ENCODE measurements around the gene A1CF. TPM values are rescaled to one million over a fixed set of nuclear protein-coding genes. Genes with fewer than 3 reads are reported as not detected.

The A1CF gene
- polyA plus RNA-seq, 3 donors: not detected

DNA sequence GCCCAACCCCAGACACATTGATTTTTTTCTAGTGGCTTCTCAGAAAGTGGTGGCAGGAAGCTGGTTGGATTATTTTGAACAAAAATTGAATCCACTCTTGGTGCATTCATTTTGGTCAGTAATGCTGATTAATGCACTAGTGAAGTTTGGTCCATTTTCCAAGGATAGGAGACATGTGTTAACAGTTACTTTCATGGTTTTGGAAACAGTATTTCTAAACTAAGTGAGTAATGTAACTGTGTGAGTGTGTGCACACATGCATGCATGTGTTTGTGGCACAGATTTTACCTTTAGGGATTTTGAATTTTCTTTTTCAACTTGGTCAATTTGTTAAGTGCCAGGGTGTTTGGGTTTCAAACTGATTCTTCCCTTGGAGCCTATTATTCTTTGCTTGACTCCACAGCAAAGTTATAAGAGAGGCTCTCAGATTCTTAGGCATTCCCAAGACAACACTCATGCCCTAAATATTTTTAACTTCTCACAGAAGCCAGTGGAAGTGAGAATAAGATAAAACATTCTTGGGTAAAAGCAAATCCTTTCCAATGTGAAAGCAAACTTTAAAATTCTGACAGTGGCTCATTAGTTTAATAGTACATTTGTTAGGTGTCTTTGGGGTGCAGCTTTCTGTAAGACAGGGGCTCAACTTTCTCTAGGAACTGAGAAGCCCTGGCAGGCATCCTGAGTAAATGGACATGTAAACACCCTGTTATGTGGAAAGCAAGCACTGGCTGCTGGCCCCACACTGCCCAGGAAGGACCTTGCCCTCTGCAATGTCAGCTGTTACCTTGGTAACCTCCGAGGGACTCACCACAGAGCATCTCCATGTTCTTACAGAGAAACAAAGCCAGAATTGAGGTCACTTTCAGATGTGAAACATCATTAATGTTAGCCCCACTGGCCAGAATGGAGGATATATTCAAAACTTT is 77.3 kb downstream of the A1CF start:
- Histone ChIP-seq H3K9ac (ENCODE audit: insufficient read depth, low read length, poor library complexity, severe bottlenecking) (no peak overlapping the region), H3K4me2 (replicated peaks; ENCODE audit: extremely low read depth, low read length, poor library complexity, severe bottlenecking) (no peak overlapping the region), H3K27me3 (ENCODE audit: control insufficient read depth in 2 of 2, insufficient read depth in 2 of 2, low read length in 2 of 2) (peaks cover 0 to 2% of the 10 kb centered on the region in 2 donors), H3K36me3 (replicated peaks in 1 of 2; ENCODE audit: control insufficient read depth in 1 of 2, insufficient read depth in 2 of 2, low read length in 2 of 2) (no peaks in the 10 kb centered on the region), H3K4me1 (ENCODE audit: control insufficient read depth in 1 of 2, insufficient read depth in 2 of 2, low read length in 2 of 2) (no peaks in the 10 kb centered on the region), H3K4me3 (replicated peaks in 1 of 3; ENCODE audit: low read depth in 2 of 3, low read length in 3 of 3) (no peak overlapping the region), H3K27ac (ENCODE audit: low read depth in 1 of 2, low read length in 2 of 2) (no peak overlapping the region), H3K79me2 (ENCODE audit: insufficient read depth, low read length) (no peaks in the 10 kb centered on the region), H3K9me3 (replicated peaks in 1 of 2; ENCODE audit: control insufficient read depth in 1 of 2, insufficient read depth in 1 of 2, low read length in 2 of 2) (no peaks in the 10 kb centered on the region), H4K20me1 (ENCODE audit: insufficient read depth, low read length) (no peaks in the 10 kb centered on the region), H2AFZ (ENCODE audit: insufficient read depth, low read depth, low read length, poor library complexity, severe bottlenecking) (no peak overlapping the region)
- H3K9me3 Mint-ChIP-seq: no peaks in the 10 kb centered on the region
- no peaks in the 10 kb centered on the region for H3K36me3 Mint-ChIP-seq
- H3K27me3 Mint-ChIP-seq (ENCODE audit: low read depth in 3 of 3): peaks cover 2 to 8% (median 2%) of the 10 kb centered on the region in 3 donors
- intact Hi-C loops (cut with micrococcal nuclease): no loop called here
- TF ChIP-seq, protein P1, sequence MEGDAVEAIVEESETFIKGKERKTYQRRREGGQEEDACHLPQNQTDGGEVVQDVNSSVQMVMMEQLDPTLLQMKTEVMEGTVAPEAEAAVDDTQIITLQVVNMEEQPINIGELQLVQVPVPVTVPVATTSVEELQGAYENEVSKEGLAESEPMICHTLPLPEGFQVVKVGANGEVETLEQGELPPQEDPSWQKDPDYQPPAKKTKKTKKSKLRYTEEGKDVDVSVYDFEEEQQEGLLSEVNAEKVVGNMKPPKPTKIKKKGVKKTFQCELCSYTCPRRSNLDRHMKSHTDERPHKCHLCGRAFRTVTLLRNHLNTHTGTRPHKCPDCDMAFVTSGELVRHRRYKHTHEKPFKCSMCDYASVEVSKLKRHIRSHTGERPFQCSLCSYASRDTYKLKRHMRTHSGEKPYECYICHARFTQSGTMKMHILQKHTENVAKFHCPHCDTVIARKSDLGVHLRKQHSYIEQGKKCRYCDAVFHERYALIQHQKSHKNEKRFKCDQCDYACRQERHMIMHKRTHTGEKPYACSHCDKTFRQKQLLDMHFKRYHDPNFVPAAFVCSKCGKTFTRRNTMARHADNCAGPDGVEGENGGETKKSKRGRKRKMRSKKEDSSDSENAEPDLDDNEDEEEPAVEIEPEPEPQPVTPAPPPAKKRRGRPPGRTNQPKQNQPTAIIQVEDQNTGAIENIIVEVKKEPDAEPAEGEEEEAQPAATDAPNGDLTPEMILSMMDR (IDR thresholded peaks at IDR 0.05): no peak
- 50% methylated on average over 1 of the region's 1 CpG for WGBS (ENCODE audit: insufficient coverage)
- H3K27ac Mint-ChIP-seq: no peak overlapping the region
- no peak for DNase-seq
- no peak overlapping the region for H3K4me3 Mint-ChIP-seq
- no peaks in the 10 kb centered on the region for H3K4me1 Mint-ChIP-seq

DNA sequence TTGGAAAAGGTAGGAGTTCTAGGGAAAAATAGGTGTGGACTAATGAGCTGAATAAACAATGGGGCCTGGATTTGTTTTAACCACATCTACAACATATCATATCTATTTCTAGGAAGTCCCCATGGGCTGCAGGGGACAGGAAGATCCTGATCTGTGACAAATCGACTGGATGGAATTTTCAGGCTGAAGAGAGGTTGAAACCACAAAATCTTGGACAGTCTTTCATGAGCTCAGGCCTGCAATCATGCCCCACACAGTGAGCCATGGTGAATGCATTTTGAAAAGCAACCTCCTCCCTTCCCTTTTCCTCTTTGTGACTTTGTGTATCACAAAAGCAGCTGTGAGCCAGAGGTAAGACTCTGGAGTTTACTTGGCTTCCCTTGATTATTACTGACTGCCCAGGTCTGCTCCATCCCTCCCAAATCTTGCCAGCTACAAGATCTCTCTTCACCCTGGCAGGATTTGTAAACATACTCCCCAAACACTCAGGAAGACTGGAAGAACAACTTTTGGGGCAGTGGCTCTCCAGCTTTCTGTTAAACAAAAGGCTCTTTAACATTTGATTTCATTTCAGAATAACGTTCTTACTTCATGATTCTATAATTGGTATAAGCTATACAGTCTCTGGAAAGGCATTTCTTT is 79.3 kb downstream of the A1CF start:
- DNase-seq: no peak
- Histone ChIP-seq H3K4me1 (ENCODE audit: control insufficient read depth in 1 of 2, insufficient read depth in 2 of 2, low read length in 2 of 2) (no peaks in the 10 kb centered on the region), H3K4me2 (replicated peaks; ENCODE audit: extremely low read depth, low read length, poor library complexity, severe bottlenecking) (no peak overlapping the region), H3K36me3 (replicated peaks in 1 of 2; ENCODE audit: control insufficient read depth in 1 of 2, insufficient read depth in 2 of 2, low read length in 2 of 2) (no peaks in the 10 kb centered on the region), H3K79me2 (ENCODE audit: insufficient read depth, low read length) (no peaks in the 10 kb centered on the region), H4K20me1 (ENCODE audit: insufficient read depth, low read length) (no peaks in the 10 kb centered on the region), H3K9me3 (replicated peaks in 1 of 2; ENCODE audit: control insufficient read depth in 1 of 2, insufficient read depth in 1 of 2, low read length in 2 of 2) (no peaks in the 10 kb centered on the region), H3K9ac (ENCODE audit: insufficient read depth, low read length, poor library complexity, severe bottlenecking) (no peak overlapping the region), H3K27me3 (ENCODE audit: control insufficient read depth in 2 of 2, insufficient read depth in 2 of 2, low read length in 2 of 2) (peaks cover 0 to 2% of the 10 kb centered on the region in 2 donors), H3K27ac (ENCODE audit: low read depth in 1 of 2, low read length in 2 of 2) (no peak overlapping the region), H2AFZ (ENCODE audit: insufficient read depth, low read depth, low read length, poor library complexity, severe bottlenecking) (no peak overlapping the region), H3K4me3 (replicated peaks in 1 of 3; ENCODE audit: low read depth in 2 of 3, low read length in 3 of 3) (no peak overlapping the region)
- Mint-ChIP-seq H3K27ac (no peak overlapping the region), H3K27me3 (ENCODE audit: low read depth in 3 of 3) (peaks cover 0 to 9% (median 2%) of the 10 kb centered on the region in 3 donors), H3K4me3 (no peak overlapping the region), H3K9me3 (no peaks in the 10 kb centered on the region), H3K4me1 (no peaks in the 10 kb centered on the region), H3K36me3 (no peaks in the 10 kb centered on the region)
- WGBS (ENCODE audit: insufficient coverage): no CpG with 5 or more reads among the region's 2 CpGs
- intact Hi-C loops (cut with micrococcal nuclease): no loop called here
- TF ChIP-seq, protein P1 (IDR thresholded peaks at IDR 0.05): no peak

All from CD14-positive monocyte (primary cell).